GM19324 (cell line): ENCODE measurements around the gene CCDC85B.

Experiments used
- ATAC-seq: cut with Tn5 transposase; IDR thresholded peaks from one replicate; pipeline ENCODE4 v1.9.1; 2021; ENCODE audit warnings: mild to moderate bottlenecking, moderate library complexity; ENCODE audit not compliant: unreplicated experiment, low FRiP score

The CCDC85B gene

DNA sequence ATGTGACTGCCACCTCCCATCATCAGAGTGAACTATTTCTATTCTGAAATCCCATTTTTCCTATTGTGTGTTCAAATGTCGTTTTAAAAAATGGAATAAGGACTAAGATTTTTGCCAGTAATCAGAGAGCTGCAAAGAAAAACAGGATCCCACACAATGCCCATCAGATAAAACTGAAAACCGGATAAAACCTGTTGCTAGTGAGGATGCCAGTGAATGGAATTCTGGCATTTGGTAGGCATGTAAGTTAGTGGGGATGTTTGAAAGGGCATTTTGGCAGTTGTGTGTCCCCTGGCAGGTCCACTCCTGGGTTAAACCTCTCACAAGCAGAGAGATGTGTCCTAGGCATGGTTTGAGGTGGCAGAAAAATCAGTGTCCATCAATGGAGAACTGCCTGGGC, 34.9 kb downstream of the CCDC85B start:
- ATAC-seq = no peak

DNA sequence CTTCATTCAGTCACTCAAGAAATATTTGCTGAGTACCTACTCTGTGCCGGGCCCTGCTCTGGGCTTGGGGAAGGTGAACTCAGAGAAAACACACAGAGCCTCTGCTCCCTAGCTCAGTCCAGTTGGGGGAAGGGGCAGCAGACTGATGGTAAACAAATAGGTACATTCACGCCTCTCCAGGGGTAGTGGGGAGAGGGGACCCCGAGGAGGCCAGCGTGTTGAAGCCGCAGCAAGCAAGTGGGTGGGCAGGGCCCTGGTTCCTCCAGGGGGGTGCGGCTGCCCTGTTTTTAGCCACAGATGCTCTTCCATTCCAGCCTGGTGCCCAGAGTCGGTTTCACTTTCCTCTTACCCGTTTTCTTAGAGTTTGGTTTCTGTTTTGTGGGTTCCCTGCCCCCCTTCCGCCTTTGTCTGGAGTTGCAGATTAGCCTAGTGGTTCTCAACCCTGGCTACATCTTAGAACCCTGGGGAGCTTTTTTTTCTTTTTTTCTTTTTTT, 37.5 kb downstream of the CCDC85B start:
- ATAC-seq = no peak

- no peak for ATAC-seq
Measured at GRCh38 chr11:65928667-65929066, 38.2 kb downstream of the CCDC85B start.

- no peak for ATAC-seq
Measured at GRCh38 chr11:65931773-65932557, 41.5 kb downstream of the CCDC85B start.

DNA sequence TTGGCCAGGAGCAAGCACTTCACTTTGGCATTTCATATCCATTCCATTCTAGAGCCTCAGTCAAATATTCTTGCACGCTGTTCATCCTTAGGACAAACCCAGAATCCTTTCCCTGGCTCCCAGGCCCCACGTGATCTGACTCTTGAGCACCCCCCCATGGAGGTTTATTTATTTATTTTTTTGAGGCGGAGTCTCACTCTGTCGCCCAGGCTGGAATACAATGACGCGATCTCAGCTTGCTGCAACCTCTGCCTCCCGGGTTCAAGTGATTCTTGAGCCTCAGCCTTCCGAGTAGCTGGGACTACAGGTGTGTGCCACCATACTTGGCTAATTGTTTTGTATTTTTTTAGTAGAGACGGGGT, 42.1 kb downstream of the CCDC85B start:
- no peak for ATAC-seq

GRCh38 chr11:65934014-65934413, 43.5 kb downstream of the CCDC85B start:
- ATAC-seq = no peak

- ATAC-seq = no peak
Measured at GRCh38 chr11:65937766-65938165, 47.3 kb downstream of the CCDC85B start.
